ENCODE measurements around the gene ENPP4.
"Not testable (repeated sequence)": the region's sequence is repeated elsewhere in the genome, so short reads cannot be mapped to it uniquely, and the experiment has no call there.

The ENPP4 gene

GRCh38 chr6:46105568-46105967, 24.2 kb upstream of the ENPP4 start:
- TF ChIP-seq, protein P1, sequence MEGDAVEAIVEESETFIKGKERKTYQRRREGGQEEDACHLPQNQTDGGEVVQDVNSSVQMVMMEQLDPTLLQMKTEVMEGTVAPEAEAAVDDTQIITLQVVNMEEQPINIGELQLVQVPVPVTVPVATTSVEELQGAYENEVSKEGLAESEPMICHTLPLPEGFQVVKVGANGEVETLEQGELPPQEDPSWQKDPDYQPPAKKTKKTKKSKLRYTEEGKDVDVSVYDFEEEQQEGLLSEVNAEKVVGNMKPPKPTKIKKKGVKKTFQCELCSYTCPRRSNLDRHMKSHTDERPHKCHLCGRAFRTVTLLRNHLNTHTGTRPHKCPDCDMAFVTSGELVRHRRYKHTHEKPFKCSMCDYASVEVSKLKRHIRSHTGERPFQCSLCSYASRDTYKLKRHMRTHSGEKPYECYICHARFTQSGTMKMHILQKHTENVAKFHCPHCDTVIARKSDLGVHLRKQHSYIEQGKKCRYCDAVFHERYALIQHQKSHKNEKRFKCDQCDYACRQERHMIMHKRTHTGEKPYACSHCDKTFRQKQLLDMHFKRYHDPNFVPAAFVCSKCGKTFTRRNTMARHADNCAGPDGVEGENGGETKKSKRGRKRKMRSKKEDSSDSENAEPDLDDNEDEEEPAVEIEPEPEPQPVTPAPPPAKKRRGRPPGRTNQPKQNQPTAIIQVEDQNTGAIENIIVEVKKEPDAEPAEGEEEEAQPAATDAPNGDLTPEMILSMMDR (IDR thresholded peaks at IDR 0.05; ENCODE audit: borderline replicate concordance, control extremely low read depth, extremely low read depth, insufficient read depth, missing control alignments), result no peak
- in situ Hi-C loops (cut with MboI; ENCODE audit: low sequenced_read_pairs, unreplicated experiment), result no loop called here

GRCh38 chr6:46113370-46113769, 16.4 kb upstream of the ENPP4 start:
- DNase-seq (ENCODE audit: low spot score), result no peak
- in situ Hi-C loops (cut with MboI; ENCODE audit: low sequenced_read_pairs, unreplicated experiment), result no loop called here
- TF ChIP-seq, protein P1 (IDR thresholded peaks at IDR 0.05; ENCODE audit: borderline replicate concordance, control extremely low read depth, extremely low read depth, insufficient read depth, missing control alignments), result no peak

More at GRCh38 chr6:46105568-46105967, 24.2 kb upstream of the ENPP4 start:
- no peak for DNase-seq (ENCODE audit: low spot score)

DNA sequence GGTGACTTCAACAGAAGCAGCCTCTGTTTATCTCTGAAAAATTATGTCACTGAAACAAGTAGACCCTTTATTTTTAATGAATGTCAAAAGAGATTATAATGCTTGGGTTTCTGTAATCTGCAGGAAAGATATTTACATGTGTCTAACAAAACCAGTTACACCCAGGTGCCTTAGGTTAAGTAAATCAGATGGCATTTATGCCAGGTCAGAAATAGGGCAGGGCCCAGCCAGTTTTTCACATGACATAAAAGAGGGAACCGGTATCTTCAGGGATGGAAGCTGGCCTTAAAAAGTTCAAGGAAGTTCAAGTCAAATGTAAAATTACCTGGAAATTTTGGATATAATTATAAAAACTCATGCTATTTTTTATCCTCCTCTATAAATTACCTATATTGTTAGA, 14.2 kb upstream of the ENPP4 start:
- TF ChIP-seq, protein P1 (IDR thresholded peaks at IDR 0.05; ENCODE audit: borderline replicate concordance, control extremely low read depth, extremely low read depth, insufficient read depth, missing control alignments), result no peak
- in situ Hi-C loops (cut with MboI; ENCODE audit: low sequenced_read_pairs, unreplicated experiment), result no loop called here

DNA sequence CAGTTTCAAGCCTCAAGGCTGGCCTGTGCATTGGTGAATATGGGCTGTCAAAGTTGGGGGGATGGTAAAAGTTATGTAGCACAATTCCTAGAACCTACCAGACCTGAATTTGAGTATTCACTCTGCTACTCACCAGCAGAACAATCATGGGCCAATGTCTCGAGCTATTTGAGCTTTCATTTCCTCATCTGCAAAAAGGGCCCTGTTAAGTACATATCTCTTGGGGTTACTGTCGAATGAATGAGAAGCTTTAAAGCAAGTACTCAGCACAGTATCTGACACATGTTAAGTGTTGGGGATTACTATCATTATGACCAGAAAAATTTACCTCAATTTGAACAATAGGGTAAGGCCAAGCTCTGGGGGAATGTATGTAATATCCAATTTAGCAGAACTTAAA, 13.5 kb upstream of the ENPP4 start:
- no peak for DNase-seq (ENCODE audit: low spot score)
- TF ChIP-seq, protein P1 (IDR thresholded peaks at IDR 0.05; ENCODE audit: borderline replicate concordance, control extremely low read depth, extremely low read depth, insufficient read depth, missing control alignments), result no peak
- in situ Hi-C loops (cut with MboI; ENCODE audit: low sequenced_read_pairs, unreplicated experiment), result no loop called here

More for the DNA sequence above, 14.2 kb upstream of the ENPP4 start:
- no peak for DNase-seq (ENCODE audit: low spot score)

DNA sequence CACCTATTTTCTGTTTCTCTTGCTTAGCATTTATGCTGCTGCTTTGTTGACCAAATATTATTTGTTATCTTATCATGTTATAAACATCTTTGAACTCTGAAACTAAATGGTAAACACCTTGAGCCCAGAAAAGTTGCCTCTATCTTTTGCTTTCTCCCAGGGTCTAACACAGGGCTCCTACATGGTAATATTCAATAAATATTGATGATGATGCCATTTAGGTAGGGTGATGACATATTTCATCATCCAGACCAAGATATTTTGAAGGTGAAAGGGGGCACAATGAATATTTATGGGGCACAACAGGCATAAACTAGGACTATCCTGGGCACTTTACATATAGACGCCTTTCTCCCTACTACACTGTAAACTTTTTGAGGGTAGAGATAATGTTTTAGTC, 11.6 kb upstream of the ENPP4 start:
- TF ChIP-seq, protein P1 (IDR thresholded peaks at IDR 0.05; ENCODE audit: borderline replicate concordance, control extremely low read depth, extremely low read depth, insufficient read depth, missing control alignments), result no peak
- in situ Hi-C loops (cut with MboI; ENCODE audit: low sequenced_read_pairs, unreplicated experiment), result no loop called here
- no peak for DNase-seq (ENCODE audit: low spot score)

GRCh38 chr6:46118836-46119235, 11.0 kb upstream of the ENPP4 start:
- in situ Hi-C loops (cut with MboI; ENCODE audit: low sequenced_read_pairs, unreplicated experiment), result no loop called here

DNA sequence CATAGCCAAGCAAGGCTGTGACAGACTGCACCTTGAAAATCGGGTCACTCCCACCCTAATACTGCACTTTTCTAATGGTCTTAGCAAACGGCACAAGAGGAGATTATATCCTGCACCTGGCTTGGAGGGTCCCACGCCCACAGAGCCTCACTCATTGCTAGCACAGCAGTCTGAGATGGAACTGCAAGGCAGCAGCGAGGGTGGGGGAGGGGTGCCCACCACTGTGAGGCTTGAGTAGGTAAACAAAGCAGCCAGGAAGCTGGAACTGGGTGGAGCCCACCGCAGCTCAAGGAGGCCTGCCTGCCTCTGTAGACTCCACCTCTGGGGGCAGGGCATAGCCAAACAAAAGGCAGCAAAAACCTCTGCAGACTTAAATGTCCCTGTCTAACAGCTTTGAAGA, 10.1 kb upstream of the ENPP4 start:
- in situ Hi-C loops (cut with MboI; ENCODE audit: low sequenced_read_pairs, unreplicated experiment); DNase-seq (ENCODE audit: low spot score): not testable (repeated sequence)

More at GRCh38 chr6:46118836-46119235, 11.0 kb upstream of the ENPP4 start:
- no peak for DNase-seq (ENCODE audit: low spot score)
- TF ChIP-seq, protein P1 (IDR thresholded peaks at IDR 0.05; ENCODE audit: borderline replicate concordance, control extremely low read depth, extremely low read depth, insufficient read depth, missing control alignments), result no peak

All from GM13976 (cell line).